Caco-2 (cell line): Measurements from ENCODE around the gene ZPBP2. TPM values are rescaled to one million over a fixed set of nuclear protein-coding genes. Genes with fewer than 3 reads are reported as not detected.

Experiments
- BruUV-seq: library from RNA; stranded (reverse); fragments of 400-500 nt; replicated peaks from 2 replicates; lab custom pipeline; 2021; lab: Mats Ljungman, UMichigan
- CTCF ChIA-PET: fragments of 300-600 bp; sonication (Branson Sonifier 250); formaldehyde crosslinking; loops from one replicate; lab custom pipeline; 2022; ENCODE audit warnings: antibody characterized with exemption; lab: Charles Lee
- POLR2A ChIA-PET: fragments of 300-600 bp; sonication (Branson Sonifier 250); formaldehyde crosslinking; loops from one replicate; lab custom pipeline; 2022; ENCODE audit warnings: antibody characterized with exemption; lab: Charles Lee
- DNase-seq, 2 experiments: peaks; one replicate each; pipeline versions ENCODE4 v3.0.0 to v3.0.0-alpha.2; 2020 to 2022
- H3K27me3 ChIP-seq: replicated peaks from 2 replicates; pipeline ENCODE4 v1.6.0; 2011; ENCODE audit warnings: low read length; ENCODE audit not compliant: control insufficient read depth, insufficient read depth
- H3K36me3 ChIP-seq: 2 replicates; pipeline ENCODE4 v1.5.1; 2011; ENCODE audit warnings: low read length; ENCODE audit not compliant: control insufficient read depth, insufficient read depth
- H3K4me1 ChIP-seq: fragments of 250-450 bp; sonication (Bioruptor Pico); 2 replicates; pipeline ENCODE4 v1.5.1; 2020; ENCODE audit warnings: mild to moderate bottlenecking
- H3K4me3 ChIP-seq: 2 replicates; pipeline ENCODE4 v1.5.1; 2011; ENCODE audit warnings: low read depth, mild to moderate bottlenecking, control low read depth, low read length
- H3K9me3 ChIP-seq: fragments of 250-450 bp; sonication (Bioruptor Pico); 2 replicates; pipeline ENCODE4 v1.5.1; 2020; ENCODE audit warnings: mild to moderate bottlenecking, moderate library complexity
- H3K27ac Mint-ChIP-seq: one replicate; pipeline ENCODE4 v1.8.0; 2022; ENCODE audit warnings: mixed read lengths; ENCODE audit not compliant: unreplicated experiment
- H3K27me3 Mint-ChIP-seq: one replicate; pipeline ENCODE4 v1.8.0; 2022; ENCODE audit warnings: mixed read lengths; ENCODE audit not compliant: insufficient read depth, unreplicated experiment
- H3K36me3 Mint-ChIP-seq: one replicate; pipeline ENCODE4 v1.8.0; 2022; ENCODE audit warnings: mild to moderate bottlenecking, mixed read lengths; ENCODE audit not compliant: insufficient read depth, unreplicated experiment
- H3K4me1 Mint-ChIP-seq: one replicate; pipeline ENCODE4 v1.8.0; 2022; ENCODE audit warnings: low read depth, mixed read lengths; ENCODE audit not compliant: unreplicated experiment
- H3K4me3 Mint-ChIP-seq: one replicate; pipeline ENCODE4 v1.8.0; 2022; ENCODE audit warnings: mild to moderate bottlenecking, moderate library complexity, mixed read lengths; ENCODE audit not compliant: unreplicated experiment
- H3K9me3 Mint-ChIP-seq: one replicate; pipeline ENCODE4 v1.8.0; 2022; ENCODE audit warnings: mixed read lengths; ENCODE audit not compliant: unreplicated experiment
- CTCF ChIP-seq, 2 experiments: fragments of 200-600 bp in 1 of 2; IDR thresholded peaks; 1 replicate in 1 of 2; 2 replicates in 1 of 2; pipeline versions ENCODE4 v1.5.1 to v1.8.0; 2011 to 2022; ENCODE audit warnings: antibody characterized with exemption in 1 of 2, control low read depth in 1 of 2, inconsistent platforms in 1 of 2, low read depth in 1 of 2, low read length in 1 of 2, mild to moderate bottlenecking in 1 of 2, moderate library complexity in 1 of 2; ENCODE audit not compliant: insufficient read depth in 1 of 2, severe bottlenecking in 1 of 2, unreplicated experiment in 1 of 2
- intact Hi-C: fragments of 100-400 bp; cut with micrococcal nuclease; formaldehyde crosslinking; loops from one replicate; pipeline ENCODE4 v1.10.0; 2022; ENCODE audit not compliant: unreplicated experiment
- total RNA-seq: library from RNA; stranded (reverse); gene quantifications from 2 replicates; pipeline ENCODE4 v1.2.3, GENCODE V29; 2022

Gene ZPBP2
- total RNA-seq, 1 experiment from 2014 or later = not detected

DNA sequence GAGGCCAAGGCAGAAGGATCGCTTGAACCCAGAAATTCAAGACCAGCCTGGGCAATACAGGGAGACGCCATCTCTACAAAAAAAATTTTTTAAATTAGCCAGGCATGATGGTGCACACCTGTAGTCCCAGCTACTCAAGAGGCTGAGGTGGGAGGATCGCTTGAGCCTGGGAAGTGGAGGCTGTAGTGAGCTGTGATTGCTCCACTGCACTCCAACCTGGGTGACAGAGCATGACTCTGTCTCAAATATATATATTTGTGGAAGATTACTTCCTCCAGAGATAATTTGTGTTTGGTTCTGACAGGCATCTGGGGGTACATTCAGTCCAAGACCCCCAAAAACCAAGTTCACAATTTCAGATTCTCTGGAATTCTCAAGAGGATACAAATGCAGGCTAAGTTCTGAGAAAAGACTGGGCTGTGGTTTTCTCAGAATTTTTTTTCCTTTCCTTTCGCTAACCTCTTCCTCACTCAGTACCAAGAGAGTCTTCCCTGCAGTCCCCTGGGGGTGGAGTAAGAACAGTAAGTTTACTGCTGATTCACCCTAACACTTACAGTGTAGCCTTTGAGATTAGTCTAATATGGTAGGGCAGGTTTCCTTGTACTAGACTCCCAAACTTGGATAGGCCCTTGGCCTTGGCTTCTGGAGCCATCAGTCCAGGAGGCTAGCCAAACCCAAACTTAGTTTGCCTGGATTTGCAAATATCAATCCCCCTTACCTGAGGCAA lies 35.3 kb downstream of the ZPBP2 start:
- BruUV-seq = no TSS peak
- Mint-ChIP-seq H3K36me3 (no peaks in the 10 kb centered on the region), H3K27ac (no peak overlapping the region), H3K4me1 (peaks cover 10% of the 10 kb centered on the region), H3K27me3 (no peaks in the 10 kb centered on the region), H3K4me3 (no peak overlapping the region), H3K9me3 (no peaks in the 10 kb centered on the region)
- intact Hi-C loops = no loop called here
- CTCF ChIA-PET = no interaction called here
- no peaks in the 10 kb centered on the region for H3K36me3 ChIP-seq
- no peak for TF ChIP-seq CTCF (IDR thresholded peaks at IDR 0.05; ENCODE audit: insufficient read depth in 1 of 2, low read depth in 1 of 2, low read length in 1 of 2, severe bottlenecking in 1 of 2, unreplicated experiment in 1 of 2)
- H3K9me3 ChIP-seq = no peaks in the 10 kb centered on the region
- no peak overlapping the region for H3K4me3 ChIP-seq
- DNase-seq = no peak
- POLR2A ChIA-PET = no interaction called here
- H3K4me1 ChIP-seq = peaks cover 9% of the 10 kb centered on the region; the same call in 1 of the 2 replicates
- no peaks in the 10 kb centered on the region for H3K27me3 ChIP-seq

- TF ChIP-seq CTCF (IDR thresholded peaks at IDR 0.05; ENCODE audit: insufficient read depth in 1 of 2, low read depth in 1 of 2, low read length in 1 of 2, severe bottlenecking in 1 of 2, unreplicated experiment in 1 of 2) = no peak
- POLR2A ChIA-PET = interaction anchor here (0.5 kb wide), 1 partner anchor 98 kb away, joined by 4 read pairs; no protein-coding TSS in a partner anchor
- BruUV-seq = no TSS peak
- Histone ChIP-seq H3K36me3 (no peaks in the 10 kb centered on the region), H3K4me3 (no peak overlapping the region), H3K27me3 (no peaks in the 10 kb centered on the region), H3K9me3 (no peaks in the 10 kb centered on the region), H3K4me1 (peaks cover 9% of the 10 kb centered on the region; the same call in 1 of the 2 replicates)
- CTCF ChIA-PET = interaction anchor here (0.6 to 1.0 kb wide), 2 partner anchors 9 to 523 kb away, joined by 3 to 7 read pairs; no protein-coding TSS in a partner anchor
- Mint-ChIP-seq H3K36me3 (no peaks in the 10 kb centered on the region), H3K4me3 (no peak overlapping the region), H3K27ac (no peak overlapping the region), H3K4me1 (peaks cover 10% of the 10 kb centered on the region), H3K9me3 (no peaks in the 10 kb centered on the region), H3K27me3 (no peaks in the 10 kb centered on the region)
- no peak for DNase-seq
- intact Hi-C loops = no loop called here
These were observed 36.9 kb downstream of the ZPBP2 start for GRCh38 chr17:39904990-39905288.

DNA sequence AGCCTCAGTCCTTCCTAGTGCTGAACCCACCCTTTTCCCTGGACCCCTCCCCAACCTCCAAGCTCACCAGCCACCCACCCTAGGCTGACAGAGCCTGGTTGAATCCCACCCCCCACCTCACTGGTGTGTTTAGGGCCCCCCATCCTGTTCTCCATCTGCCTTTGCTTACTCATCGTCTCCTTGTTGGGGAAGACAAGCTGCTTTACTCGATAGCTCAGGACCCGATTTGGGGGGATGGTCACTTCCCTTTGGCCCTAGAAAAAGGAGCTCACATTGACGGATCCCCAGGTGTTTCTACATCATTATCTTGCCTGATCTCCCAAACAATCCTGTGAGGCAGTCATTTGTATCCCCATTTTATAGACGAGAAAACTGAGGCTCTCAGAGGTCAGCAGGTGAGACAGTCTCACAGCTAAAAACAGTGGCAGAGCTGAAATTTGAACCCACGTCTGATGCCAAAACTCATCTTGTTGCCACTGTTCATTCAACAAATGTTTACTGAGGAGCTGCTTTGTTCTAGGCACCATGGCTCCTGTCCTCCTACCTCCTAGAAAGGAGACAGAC lies 40.9 kb downstream of the ZPBP2 start:
- no peaks in the 10 kb centered on the region for H3K27me3 ChIP-seq
- no TSS peak for BruUV-seq
- intact Hi-C loops = no loop called here
- Mint-ChIP-seq H3K27me3 (no peaks in the 10 kb centered on the region), H3K27ac (no peak overlapping the region), H3K36me3 (peaks cover 4% of the 10 kb centered on the region), H3K9me3 (no peaks in the 10 kb centered on the region), H3K4me1 (peaks cover 10% of the 10 kb centered on the region), H3K4me3 (no peak overlapping the region)
- H3K9me3 ChIP-seq = no peaks in the 10 kb centered on the region
- H3K4me3 ChIP-seq = no peak overlapping the region
- H3K36me3 ChIP-seq = no peaks in the 10 kb centered on the region
- ChIA-PET CTCF (no interaction called here), POLR2A (no interaction called here)
- no peak for TF ChIP-seq CTCF (IDR thresholded peaks at IDR 0.05; ENCODE audit: insufficient read depth in 1 of 2, low read depth in 1 of 2, low read length in 1 of 2, severe bottlenecking in 1 of 2, unreplicated experiment in 1 of 2)
- peaks cover 9% of the 10 kb centered on the region; the same call in 1 of the 2 replicates for H3K4me1 ChIP-seq
- no peak for DNase-seq
